Transverse colon (tissue), 4 donors: ENCODE measurements around the gene WFDC1. TPM values are rescaled to one million over a fixed set of nuclear protein-coding genes. Genes with fewer than 3 reads are reported as not detected.

Experiments
- DNase-seq: peaks from one replicate; pipeline ENCODE4 v3.0.0-alpha.2; 2019
- H3K27ac ChIP-seq, 4 donors: fragments of 200-600 bp; sonication (generic); 2 replicates each; pipeline ENCODE4 v1.5.1; 2016 to 2018; ENCODE audit warnings: inconsistent platforms in 4 of 4
- H3K27me3 ChIP-seq: fragments of 200-600 bp; sonication (generic); 2 replicates; pipeline ENCODE4 v1.5.1; 2017; ENCODE audit warnings: inconsistent platforms
- H3K36me3 ChIP-seq, 4 donors: fragments of 200-600 bp; sonication (generic); 2 replicates each; pipeline ENCODE4 v1.5.1; 2017 to 2019; ENCODE audit warnings: inconsistent platforms in 4 of 4
- H3K4me1 ChIP-seq, 4 donors: fragments of 200-600 bp; sonication (generic); 2 replicates each; pipeline ENCODE4 v1.5.1; 2017 to 2020; ENCODE audit warnings: inconsistent platforms in 4 of 4
- H3K4me3 ChIP-seq, 4 donors: fragments of 200-600 bp; sonication (generic); 1 replicate in 1 of 4; 2 replicates in 3 of 4; pipeline versions ENCODE4 v1.5.1 to v1.6.1; 2017 to 2019; ENCODE audit warnings: inconsistent platforms in 4 of 4
- H3K9me3 ChIP-seq, 2 donors: fragments of 200-600 bp; sonication (generic); 2 replicates each; pipeline ENCODE4 v1.5.1; 2017 to 2019; ENCODE audit warnings: inconsistent platforms in 2 of 2
- CTCF ChIP-seq, 5 experiments: fragments of 200-600 bp in 3 of 5; fragments of 450-650 bp in 2 of 5; sonication (generic) in 3 of 5; IDR thresholded peaks; 1 replicate in 2 of 5; 2 replicates in 3 of 5; pipeline ENCODE4 v1.5.1; 2016 to 2017; ENCODE audit warnings: antibody characterized with exemption in 5 of 5, inconsistent platforms in 3 of 5, mild to moderate bottlenecking in 2 of 5, moderate library complexity in 1 of 5
- EP300 ChIP-seq: sonication (generic); formaldehyde crosslinking; IDR thresholded peaks from one replicate; pipeline ENCODE4 v1.6.1; 2017; ENCODE audit warnings: antibody characterized with exemption, low read depth
- POLR2A ChIP-seq: fragments of 450-650 bp; IDR thresholded peaks from one replicate; pipeline ENCODE4 v1.6.1; 2016; ENCODE audit warnings: antibody characterized with exemption, mild to moderate bottlenecking, moderate library complexity
- POLR2AphosphoS5 ChIP-seq, 3 donors: sonication (generic); formaldehyde crosslinking; IDR thresholded peaks; one replicate each; pipeline ENCODE4 v1.6.1; 2016; ENCODE audit warnings: antibody characterized with exemption in 3 of 3
- WGBS, 2 donors: methylation state at CpG; one replicate each; pipeline ENCODE4 v1.1.5; 2018; ENCODE audit warnings: low coverage in 1 of 2; 5-methylcytosine and 5-hydroxymethylcytosine counted together
- in situ Hi-C, 4 donors: fragments of 200-750 bp; cut with MboI; loops; one replicate each; pipeline versions ENCODE4 v1.15.0 to v1.15.1; 2017; ENCODE audit warnings: low sequenced_read_pairs in 3 of 4, low pct_ligation_motif_present in 1 of 4, low pct_unique_long_range_greater_than_20kb in 1 of 4
- intact Hi-C: fragments of 100-400 bp; cut with DNase I; formaldehyde crosslinking; loops from one replicate; pipeline ENCODE4 v1.15.1; 2023; ENCODE audit warnings: low total_unique reads
- total RNA-seq, 4 donors: library from RNA; depleted of rRNA; stranded (reverse); fragments of >200 nt; gene quantifications; one replicate each; pipeline ENCODE4 v1.1.0, GENCODE V29; 2016

Gene WFDC1
- total RNA-seq: 10 to 100 TPM in 1 of 4 donors, 1 to 10 TPM in 3; 5.6 to 91.3 (median 7.0) TPM

GRCh38 chr16:84294531-84295142 is at the start of gene WFDC1:
WFDC1 (plus strand) TSS chr16:84294878; CDS start chr16:84294972, 94 bp downstream.
- Histone ChIP-seq H3K9me3 (no peaks in the 10 kb centered on the region), H3K4me3 (peak within 1 kb of the TSS in 3 of 4 donors; percentile 7 to 38 (median 31)), H3K27me3 (peaks cover 9% of the 10 kb centered on the region), H3K36me3 (no peaks in the 10 kb centered on the region), H3K27ac (peak within 1 kb of the TSS; percentile 80 to 85 (median 82)), H3K4me1 (peaks cover 7 to 22% (median 14%) of the 10 kb centered on the region in 4 donors)
- WGBS, 2 donors: 4 to 6% methylated on average over 9 to 24 of the region's 29 CpGs
- in situ Hi-C loops: no loop called here
- no peak for DNase-seq
- intact Hi-C loops: no loop called here
- peak in 1 of 3 donors; percentile 39 for TF ChIP-seq POLR2AphosphoS5 (IDR thresholded peaks at IDR 0.05)
- no peak for TF ChIP-seq CTCF (IDR thresholded peaks at IDR 0.05)

GRCh38 chr16:84245956-84246678 is 48.6 kb upstream of the WFDC1 start:
- Histone ChIP-seq H3K9me3 (no peaks in the 10 kb centered on the region), H3K27me3 (peaks cover 6% of the 10 kb centered on the region), H3K4me1 (no peaks in the 10 kb centered on the region), H3K27ac (no peak overlapping the region), H3K4me3 (no peak overlapping the region), H3K36me3 (no peaks in the 10 kb centered on the region)
- no peak for DNase-seq
- in situ Hi-C loops: no loop called here
- intact Hi-C loops: no loop called here
- TF ChIP-seq POLR2A (no peak), POLR2AphosphoS5 (IDR thresholded peaks at IDR 0.05) (no peak), EP300 (no peak), CTCF (IDR thresholded peaks at IDR 0.05) (no peak)
- WGBS, 2 donors: 78 to 93% methylated on average over 5 to 9 of the region's 10 CpGs

GRCh38 chr16:84246679-84247077 is 48.0 kb upstream of the WFDC1 start:
- no peak for DNase-seq
- H3K36me3 ChIP-seq: no peaks in the 10 kb centered on the region
- in situ Hi-C loops: no loop called here
- WGBS, 2 donors: 75 to 81% methylated on average over 3 to 5 of the region's 5 CpGs
- TF ChIP-seq EP300: no peak
- H3K9me3 ChIP-seq: no peaks in the 10 kb centered on the region
- peaks cover 6% of the 10 kb centered on the region for H3K27me3 ChIP-seq
- no peaks in the 10 kb centered on the region for H3K4me1 ChIP-seq
- H3K4me3 ChIP-seq: no peak overlapping the region
- no peak overlapping the region for H3K27ac ChIP-seq
- intact Hi-C loops: no loop called here

- intact Hi-C loops (no loop called here), in situ Hi-C loops (no loop called here)
- H3K4me1 ChIP-seq: no peaks in the 10 kb centered on the region
- no peaks in the 10 kb centered on the region for H3K9me3 ChIP-seq
- WGBS, 2 donors: 92 to 94% methylated on average over 6 of the region's 6 CpGs
- TF ChIP-seq POLR2A (no peak), EP300 (no peak), CTCF (IDR thresholded peaks at IDR 0.05) (no peak), POLR2AphosphoS5 (IDR thresholded peaks at IDR 0.05) (no peak)
- H3K36me3 ChIP-seq: no peaks in the 10 kb centered on the region
- no peak overlapping the region for H3K27ac ChIP-seq
- DNase-seq: no peak
- H3K4me3 ChIP-seq: no peak overlapping the region
- peaks cover 6% of the 10 kb centered on the region for H3K27me3 ChIP-seq
These were observed 47.3 kb upstream of the WFDC1 start for GRCh38 chr16:84247331-84247730.
